DMS53 treated with DMSO at 0.1 percent for 48 hours (cell line): ENCODE measurements around the gene BBLN.
"Not testable (repeated sequence)": the region's sequence is repeated elsewhere in the genome, so short reads cannot be mapped to it uniquely, and the experiment has no call there.

Source experiments
- DNase-seq: peaks from one replicate; lab custom pipeline; 2025; ENCODE audit not compliant: unreplicated experiment; lab: John Stamatoyannopoulos, UW

Gene BBLN

GRCh38 chr9:128162215-128163026 lies 2.4 kb downstream of the BBLN start:
- DNase-seq: no peak

DNA sequence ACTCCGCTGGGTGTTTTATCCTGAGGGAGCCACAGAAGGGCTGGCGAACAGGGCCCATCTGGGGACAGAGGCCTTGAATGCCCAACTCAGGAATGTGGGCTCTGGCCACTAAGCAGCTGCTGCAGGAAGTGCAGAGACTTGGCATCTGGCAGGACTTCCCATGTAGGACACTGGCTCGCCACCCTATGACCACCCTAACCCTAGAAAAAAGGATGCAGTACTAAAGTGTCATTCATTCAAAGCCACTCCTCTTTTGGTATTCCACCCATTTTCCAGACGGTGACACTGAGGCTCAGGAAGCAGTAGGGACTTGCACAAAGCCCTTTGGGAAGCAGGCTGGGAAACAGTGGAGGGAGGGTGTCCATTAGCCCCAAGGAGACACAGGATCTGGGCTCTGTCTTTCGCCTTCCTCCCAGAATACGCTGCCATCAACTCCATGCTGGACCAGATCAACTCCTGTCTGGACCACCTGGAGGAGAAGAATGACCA lies 3.0 kb downstream of the BBLN start:
- no peak for DNase-seq

DNA sequence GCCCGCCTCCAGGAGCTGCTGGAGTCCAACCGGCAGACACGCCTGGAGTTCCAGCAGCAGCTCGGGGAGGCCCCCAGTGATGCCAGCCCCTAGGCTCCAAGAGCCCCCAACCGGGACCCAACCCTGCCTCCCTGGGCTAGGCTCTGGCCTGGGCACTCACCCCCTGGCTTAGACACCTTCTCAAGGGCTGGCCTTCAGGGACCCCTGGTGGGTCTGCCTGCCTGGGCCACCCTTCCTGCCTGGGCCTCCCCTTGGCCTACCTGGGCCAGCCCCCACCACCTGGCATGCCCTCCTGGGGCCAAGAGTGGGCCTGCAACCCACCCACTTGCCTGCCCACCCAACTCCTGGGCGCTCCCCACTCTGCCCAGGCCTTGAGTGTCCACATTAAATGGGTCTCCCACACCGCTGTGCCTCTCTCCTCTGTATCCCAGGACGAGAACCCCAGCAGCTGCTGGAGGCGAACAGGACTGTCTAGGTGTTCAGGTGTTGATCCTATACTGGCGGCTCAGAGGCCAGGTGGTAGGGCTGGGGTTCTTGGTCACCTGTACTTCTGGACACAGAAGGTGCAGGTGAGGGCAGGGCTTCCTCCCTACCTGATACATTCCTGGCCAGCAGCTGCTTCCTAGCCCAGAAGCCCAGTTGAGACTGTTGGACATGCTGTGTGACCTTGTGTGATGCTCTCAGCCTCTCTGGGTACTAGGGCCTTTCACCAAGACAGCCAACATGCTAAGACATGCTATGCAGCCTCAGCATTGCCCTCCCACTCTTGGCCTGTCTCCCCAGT lies 3.6 kb downstream of the BBLN start:
- DNase-seq: peak; percentile 10

DNA sequence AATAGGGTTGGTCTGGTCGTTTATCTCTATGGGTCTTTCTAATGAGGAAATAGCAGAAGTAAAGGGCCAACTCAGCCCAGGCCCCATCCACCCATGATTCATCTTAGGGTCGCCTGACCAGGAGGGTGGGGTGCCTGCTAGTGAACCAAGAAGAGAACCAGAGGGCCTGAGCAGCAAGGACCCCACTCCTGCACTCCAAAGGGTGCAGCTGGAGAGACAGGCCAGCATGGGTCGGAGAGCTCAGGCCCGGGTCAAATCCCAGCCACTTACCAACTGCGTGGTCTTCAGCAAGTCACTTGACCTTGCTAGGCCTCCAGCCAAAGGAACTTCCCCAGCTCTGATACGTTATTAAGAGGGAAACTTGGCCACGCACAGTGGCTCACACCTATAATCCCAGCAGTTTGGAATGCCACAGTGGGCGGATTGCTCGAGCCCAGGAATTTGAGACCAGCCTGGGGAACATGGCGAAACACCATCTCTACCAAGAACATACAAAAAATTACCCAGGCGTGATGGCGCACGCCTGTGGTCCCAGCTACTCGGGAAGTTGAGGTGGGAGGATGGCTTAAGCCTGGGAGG lies 4.3 kb downstream of the BBLN start:
- DNase-seq: no peak

- DNase-seq: no peak
Measured at GRCh38 chr9:128166169-128166568, 6.1 kb downstream of the BBLN start.

GRCh38 chr9:128167209-128167608 lies 7.1 kb downstream of the BBLN start:
- no peak for DNase-seq

GRCh38 chr9:128168731-128169308 lies 8.8 kb downstream of the BBLN start:
- DNase-seq: no peak

DNA sequence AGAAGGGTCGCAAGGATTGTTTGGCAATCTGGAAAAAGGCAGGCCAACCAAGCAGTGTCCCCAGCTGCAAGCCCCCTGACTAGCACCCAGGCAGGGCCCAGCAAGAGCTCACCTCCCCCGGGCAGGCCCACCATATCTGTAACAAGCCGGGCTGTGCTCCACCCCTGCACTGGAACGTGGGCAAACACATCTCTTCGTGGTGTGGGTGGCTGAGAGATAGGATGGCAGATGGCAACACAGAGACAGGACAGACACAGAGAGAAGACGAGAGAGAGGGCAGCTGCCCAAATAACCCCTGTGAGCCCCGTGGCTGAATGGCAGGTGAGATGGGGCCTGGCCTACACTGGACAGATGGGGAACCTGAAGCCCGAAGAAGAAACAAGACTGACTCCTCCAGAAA lies 9.4 kb downstream of the BBLN start:
- no peak for DNase-seq

- no peak for DNase-seq
Measured at GRCh38 chr9:128169925-128170324, 9.9 kb downstream of the BBLN start.

DNA sequence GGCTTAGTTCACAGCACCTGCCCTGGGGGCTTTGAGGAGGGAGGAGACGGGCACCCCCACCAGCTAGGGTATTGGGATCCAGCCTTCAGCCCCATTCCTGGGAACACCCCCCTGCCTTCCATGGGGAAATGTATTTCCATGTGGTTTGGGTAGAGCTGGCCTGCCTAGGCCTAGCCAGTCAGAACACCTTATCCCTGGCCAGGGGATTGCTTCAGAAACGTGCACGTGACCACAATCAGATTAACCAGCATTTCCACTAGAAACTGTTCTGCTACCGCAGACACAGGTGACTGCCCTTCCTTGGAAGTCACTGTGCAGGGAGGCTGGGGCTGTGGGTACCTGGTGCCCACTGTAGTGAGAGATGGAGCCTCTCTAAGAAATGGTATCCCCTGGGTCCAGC lies 14.0 kb downstream of the BBLN start:
- no peak for DNase-seq

DNA sequence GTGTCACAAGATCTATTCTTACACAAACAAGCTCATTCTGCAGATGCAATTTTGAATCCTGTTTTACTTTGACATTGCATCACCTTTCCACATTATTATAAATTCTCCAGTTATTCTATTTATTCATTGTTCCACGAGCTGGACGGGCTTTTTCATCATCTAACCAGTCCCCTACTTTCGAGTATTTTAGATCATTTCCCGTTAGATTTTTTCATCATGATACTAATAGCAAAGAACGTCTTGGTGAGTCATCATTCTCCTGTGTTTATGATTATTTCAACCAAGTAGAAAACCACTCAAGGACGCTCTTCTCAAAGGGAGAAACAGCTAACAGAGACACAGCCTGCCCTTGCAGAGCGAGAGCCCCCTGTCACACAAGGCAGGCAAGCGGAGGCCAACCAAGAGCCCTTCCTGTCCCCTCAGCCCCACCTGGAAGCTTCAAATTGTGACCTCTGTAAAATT lies 15.1 kb downstream of the BBLN start:
- no peak for DNase-seq

GRCh38 chr9:128175726-128176125 lies 15.7 kb downstream of the BBLN start:
- DNase-seq: no peak

DNA sequence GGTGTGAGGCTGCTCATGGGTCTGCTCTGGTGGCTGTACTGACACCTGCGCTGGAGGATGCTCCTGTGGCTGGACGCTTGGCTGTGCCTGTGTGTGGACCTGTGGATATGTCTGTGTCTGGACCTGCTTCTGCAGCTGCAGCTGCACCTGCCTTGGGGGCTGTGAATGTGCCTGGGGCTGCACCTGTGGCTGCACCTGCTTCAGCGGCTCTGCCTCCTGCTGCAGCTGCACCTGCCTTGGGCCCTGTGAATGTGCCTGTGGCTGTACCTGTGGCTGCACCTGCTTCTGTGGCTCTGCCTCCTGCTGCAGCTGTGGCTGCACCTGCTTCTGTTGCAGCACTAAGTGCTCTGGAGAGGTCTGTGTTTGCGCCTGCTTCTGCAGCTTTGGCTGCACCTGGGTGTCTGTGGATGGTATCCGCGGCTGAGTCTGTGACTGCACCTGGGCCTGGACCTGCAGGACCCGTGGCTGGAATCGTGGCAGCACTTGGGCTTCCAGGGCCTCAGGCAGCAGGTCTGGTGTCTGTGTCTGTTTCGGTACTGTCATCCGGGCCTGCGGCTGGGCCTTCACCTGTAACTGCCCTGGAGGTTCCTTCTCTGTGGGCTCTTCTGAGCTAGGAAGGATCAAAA lies 18.9 kb downstream of the BBLN start:
- DNase-seq: no peak

- no peak for DNase-seq
Measured at GRCh38 chr9:128180001-128180400, 19.9 kb downstream of the BBLN start.

- DNase-seq: no peak
Measured at GRCh38 chr9:128180447-128180846, 20.4 kb downstream of the BBLN start.

- not testable (repeated sequence) for DNase-seq
Measured at GRCh38 chr9:128181480-128181879, 21.4 kb downstream of the BBLN start.

DNA sequence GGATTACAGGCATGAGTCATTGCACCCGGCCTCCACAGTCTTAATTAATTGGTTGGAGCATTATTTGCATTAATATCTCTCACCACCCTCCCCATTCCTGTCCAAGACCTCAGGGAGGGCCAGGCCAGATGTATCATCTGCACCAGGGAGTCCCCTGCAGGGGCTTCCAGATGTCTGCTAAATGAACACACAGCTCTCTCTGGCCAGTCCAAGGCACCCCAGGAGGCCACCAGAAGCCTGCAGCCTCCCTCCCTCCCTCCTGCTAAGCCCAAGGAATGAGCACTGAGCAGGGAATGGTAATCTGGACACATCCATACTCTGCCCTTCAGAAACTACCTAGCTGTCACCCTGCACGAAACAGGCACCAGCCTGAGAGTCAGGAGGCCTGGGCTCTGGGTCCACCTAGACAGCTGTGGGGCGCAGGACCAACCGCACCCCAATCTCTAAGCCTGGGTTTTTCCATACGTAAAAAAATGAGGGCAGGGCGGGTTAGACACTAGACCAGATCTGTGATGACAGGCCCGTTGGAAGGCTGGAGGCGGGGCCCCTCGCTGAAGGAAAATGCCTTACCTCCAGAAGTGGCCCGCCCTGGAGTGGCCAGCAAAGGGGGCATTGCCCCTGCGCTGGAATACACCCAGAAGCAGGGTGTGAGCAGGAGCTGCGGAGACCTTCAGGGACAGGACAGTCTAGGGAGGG lies 23.0 kb downstream of the BBLN start:
- no peak for DNase-seq

DNA sequence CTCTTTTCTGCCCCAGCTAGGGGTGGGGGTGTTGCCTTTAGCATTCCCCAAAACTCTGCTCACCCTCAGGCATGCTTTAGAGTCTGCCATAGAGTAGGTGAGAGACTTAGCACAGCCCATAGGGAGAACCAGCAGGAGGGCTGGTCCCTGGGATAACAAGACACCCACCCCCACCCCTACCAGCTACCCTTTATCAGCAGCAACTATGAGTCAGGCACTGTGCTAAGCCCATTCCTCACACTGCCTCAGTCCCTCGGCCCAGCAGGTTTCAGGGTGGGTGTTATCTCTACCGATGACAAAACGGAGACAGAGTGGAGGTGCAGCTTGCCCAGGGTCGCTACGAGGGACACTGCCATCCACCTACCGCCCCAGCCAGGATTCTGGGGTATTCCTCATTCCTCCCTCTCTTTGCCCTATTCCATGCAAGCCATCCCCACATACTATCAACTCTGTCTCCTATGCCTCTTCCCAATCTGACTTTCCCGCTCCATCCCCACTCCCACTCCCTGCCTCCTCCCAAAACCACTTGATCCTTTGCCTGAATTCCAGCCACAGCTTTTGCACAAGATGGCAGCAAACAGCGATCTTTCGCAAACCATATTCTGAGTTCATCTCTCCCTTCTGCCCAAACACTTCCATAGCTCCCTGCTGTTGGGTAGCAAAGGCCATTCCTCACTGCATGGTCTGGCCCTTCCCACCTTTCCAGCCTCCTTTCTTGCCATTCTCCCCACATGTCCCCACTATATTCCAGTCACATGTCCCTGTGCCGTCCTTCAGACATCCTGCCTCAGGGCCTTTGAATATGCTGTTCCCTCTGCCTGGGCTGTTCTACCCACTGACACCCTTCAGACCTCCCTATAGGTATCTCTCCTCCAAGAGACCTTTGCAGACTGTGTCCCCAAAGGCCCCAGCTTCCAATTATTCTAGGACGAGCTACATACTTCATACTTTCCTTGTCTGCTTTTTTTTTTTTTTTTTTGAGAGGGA lies 26.2 kb downstream of the BBLN start:
- DNase-seq: no peak

GRCh38 chr9:128187361-128187760 lies 27.3 kb downstream of the BBLN start:
- no peak for DNase-seq
